Measurements from ENCODE around the gene TRAPPC2L.

- TF ChIP-seq POLR2A (IDR thresholded peaks at IDR 0.05) (no peak), CTCF (IDR thresholded peaks at IDR 0.05) (no peak), EP300 (IDR thresholded peaks at IDR 0.05) (no peak), POLR2AphosphoS5 (IDR thresholded peaks at IDR 0.05) (no peak)
Observed at GRCh38 chr16:88867581-88868246, 10.8 kb downstream of the TRAPPC2L start.
